ENCODE data around the gene NKG7. TPM values are rescaled to one million over a fixed set of nuclear protein-coding genes. Genes with fewer than 3 reads are reported as not detected.
A peak's percentile ranks its signal among the peaks of the same experiment; 100 is the strongest.
"Not testable (repeated sequence)": the region's sequence is repeated elsewhere in the genome, so short reads cannot be mapped to it uniquely, and the experiment has no call there.

Gene NKG7
- total and polyA plus RNA-seq, 7 donors, result 1.2 to 14.5 (median 3.1) TPM; not detected in 3

GRCh38 chr19:51407511-51408131 is 35.2 kb upstream of the NKG7 start:
- no peak for DNase-seq
- intact Hi-C loops (cut with DNase I), result no loop called here
- Histone ChIP-seq H3K9me3 (no peaks in the 10 kb centered on the region), H3K36me3 (no peaks in the 10 kb centered on the region), H3K27ac (no peak overlapping the region), H3K4me1 (no peaks in the 10 kb centered on the region), H3K27me3 (peaks cover 0 to 3% (median 0%) of the 10 kb centered on the region in 3 donors), H3K4me3 (no peak overlapping the region)
- TF ChIP-seq EP300 (IDR thresholded peaks at IDR 0.05) (no peak), CTCF (IDR thresholded peaks at IDR 0.05) (peak in 2 of 4 experiments; percentile 18 to 20)
- 18 to 44% methylated on average over 6 of the region's 6 CpGs for WGBS, 2 donors

GRCh38 chr19:51402117-51402516 is 29.7 kb upstream of the NKG7 start:
- Histone ChIP-seq H3K4me1 (no peaks in the 10 kb centered on the region), H3K27ac (no peak overlapping the region), H3K9me3 (peaks cover 0 to 15% (median 3%) of the 10 kb centered on the region in 4 donors), H3K4me3 (no peak overlapping the region), H3K27me3 (peaks cover 0 to 3% (median 0%) of the 10 kb centered on the region in 3 donors), H3K36me3 (no peaks in the 10 kb centered on the region)
- intact Hi-C loops (cut with DNase I), result no loop called here
- TF ChIP-seq CTCF (IDR thresholded peaks at IDR 0.05) (no peak), EP300 (IDR thresholded peaks at IDR 0.05) (no peak), POLR2A (IDR thresholded peaks at IDR 0.05) (no peak), POLR2AphosphoS5 (IDR thresholded peaks at IDR 0.05) (no peak)
- 95 to 96% methylated on average over 9 of the region's 9 CpGs for WGBS, 2 donors
- DNase-seq, result no peak

- H3K4me3 ChIP-seq; intact Hi-C loops (cut with DNase I); H3K36me3 ChIP-seq; H3K27me3 ChIP-seq; H3K4me1 ChIP-seq; H3K27ac ChIP-seq; DNase-seq: not testable (repeated sequence)
- WGBS, 2 donors, result 84 to 90% methylated on average over 7 of the region's 7 CpGs
- peaks cover 0 to 15% (median 3%) of the 10 kb centered on the region in 4 donors for H3K9me3 ChIP-seq
Measured at GRCh38 chr19:51399936-51400335, 27.5 kb upstream of the NKG7 start.

- Histone ChIP-seq H3K27ac (no peak overlapping the region), H3K9me3 (peaks cover 0 to 15% (median 3%) of the 10 kb centered on the region in 4 donors), H3K27me3 (peaks cover 0 to 3% (median 0%) of the 10 kb centered on the region in 3 donors), H3K36me3 (no peaks in the 10 kb centered on the region), H3K4me1 (peaks cover 0 to 7% (median 6%) of the 10 kb centered on the region in 4 donors), H3K4me3 (no peak overlapping the region)
- TF ChIP-seq POLR2AphosphoS5 (IDR thresholded peaks at IDR 0.05) (no peak), EP300 (IDR thresholded peaks at IDR 0.05) (no peak), POLR2A (IDR thresholded peaks at IDR 0.05) (no peak), CTCF (IDR thresholded peaks at IDR 0.05) (no peak)
- intact Hi-C loops (cut with DNase I), result no loop called here
- DNase-seq, result no peak
- WGBS, 2 donors, result 93 to 94% methylated on average over 5 of the region's 5 CpGs
Measured at GRCh38 chr19:51399231-51399630, 26.8 kb upstream of the NKG7 start.

GRCh38 chr19:51398096-51398704 is 25.7 kb upstream of the NKG7 start:
- Histone ChIP-seq H3K27me3 (no peaks in the 10 kb centered on the region), H3K27ac (no peak overlapping the region), H3K9me3 (peaks cover 0 to 15% (median 3%) of the 10 kb centered on the region in 4 donors), H3K36me3 (no peaks in the 10 kb centered on the region), H3K4me3 (no peak overlapping the region), H3K4me1 (peaks cover 0 to 12% (median 8%) of the 10 kb centered on the region in 4 donors)
- WGBS, 2 donors, result 49 to 50% methylated on average over 7 of the region's 7 CpGs
- TF ChIP-seq POLR2AphosphoS5 (IDR thresholded peaks at IDR 0.05), result no peak
- TF ChIP-seq EP300 (IDR thresholded peaks at IDR 0.05), result no peak
- no peak for TF ChIP-seq POLR2A (IDR thresholded peaks at IDR 0.05)
- peak in 2 of 4 experiments; percentile 12 to 36 for TF ChIP-seq CTCF (IDR thresholded peaks at IDR 0.05)
- intact Hi-C loops (cut with DNase I), result no loop called here
- DNase-seq, result no peak

GRCh38 chr19:51397453-51397852 is 25.0 kb upstream of the NKG7 start:
- H3K4me3 ChIP-seq; DNase-seq; H3K36me3 ChIP-seq; intact Hi-C loops (cut with DNase I); H3K27ac ChIP-seq; H3K27me3 ChIP-seq: not testable (repeated sequence)
- 77 to 92% methylated on average over 9 of the region's 9 CpGs for WGBS, 2 donors
- H3K4me1 ChIP-seq, result peaks cover 0 to 12% (median 8%) of the 10 kb centered on the region in 4 donors
- peaks cover 0 to 13% (median 3%) of the 10 kb centered on the region in 4 donors for H3K9me3 ChIP-seq
